Stimulated activated CD8-positive, alpha-beta memory T cell treated with anti-CD3 and anti-CD28 coated beads, Interleukin-12 subunit alpha, Interleukin-12 subunit beta, amount 100 ng/mL, for 4 hours (primary cell): ENCODE results near the gene IL18BP.

Experiments used
- DNase-seq: peaks from one replicate; pipeline ENCODE4 v3.0.0-alpha.2; 2020; ENCODE audit warnings: low read depth

The IL18BP gene

DNA sequence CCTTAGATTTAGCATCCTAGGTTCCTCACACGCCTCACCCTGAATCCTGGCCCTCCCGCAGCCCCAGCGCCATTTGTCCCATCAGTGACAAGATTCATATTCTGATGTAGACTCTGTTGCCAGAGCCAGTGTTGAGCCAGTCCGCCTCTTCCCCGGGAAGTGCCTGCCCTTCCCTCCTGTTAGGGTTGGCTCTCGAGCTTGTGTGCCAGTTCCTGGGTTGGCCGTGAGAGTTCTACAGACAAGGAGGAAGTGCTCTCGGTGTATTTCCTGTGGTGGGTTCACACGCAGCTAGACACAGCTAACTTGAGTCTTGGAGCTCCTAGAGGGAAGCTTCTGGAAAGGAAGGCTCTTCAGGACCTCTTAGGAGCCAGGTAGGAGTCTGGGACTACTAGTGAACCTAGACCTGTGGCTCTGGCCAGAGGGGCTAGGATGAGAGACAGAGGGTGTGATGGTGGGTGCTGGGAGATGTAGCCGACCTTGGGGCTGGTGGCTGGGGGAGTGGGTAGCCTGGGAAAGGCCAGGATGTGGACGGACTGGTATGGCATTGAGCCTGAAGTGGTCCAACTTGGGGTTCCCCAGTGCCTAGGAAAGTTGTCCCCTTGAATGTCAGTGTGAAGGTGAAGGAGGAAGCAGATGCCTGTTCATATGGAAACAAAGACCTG is at the start of gene IL18BP:
Gene IL18BP (plus strand): TSS at position 261 of the 662 bp plus-strand sequence. CDS start 1,076 bp downstream, outside the sequence.
- DNase-seq = no peak

GRCh38 chr11:71949034-71949433 is 49.7 kb upstream of the IL18BP start:
- DNase-seq = no peak

DNA sequence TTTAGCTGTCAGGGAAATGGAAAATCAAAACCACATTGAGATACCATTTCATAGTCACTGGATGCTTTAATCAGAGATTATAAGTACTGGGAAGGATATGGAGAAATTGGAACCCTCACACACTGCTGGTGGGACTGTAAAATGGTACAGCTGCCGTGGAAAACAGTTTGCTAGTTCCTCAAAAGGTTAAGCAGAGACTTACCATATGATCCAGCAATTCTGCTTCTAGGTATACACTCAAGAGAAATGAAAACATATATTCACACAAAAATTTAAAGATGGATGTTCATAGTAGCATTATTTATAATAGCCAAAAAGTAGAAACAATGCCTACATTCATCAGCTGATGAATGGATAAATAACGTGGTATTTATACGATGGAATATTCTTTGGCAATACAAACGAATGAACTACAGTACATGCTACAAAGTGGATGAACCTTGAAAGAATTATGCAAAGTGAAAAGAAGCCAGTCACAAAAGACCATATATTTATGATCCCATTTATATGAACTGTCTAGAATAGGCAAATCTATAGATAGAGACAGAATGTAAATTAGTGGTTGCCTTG is 46.9 kb upstream of the IL18BP start:
- DNase-seq = no peak

DNA sequence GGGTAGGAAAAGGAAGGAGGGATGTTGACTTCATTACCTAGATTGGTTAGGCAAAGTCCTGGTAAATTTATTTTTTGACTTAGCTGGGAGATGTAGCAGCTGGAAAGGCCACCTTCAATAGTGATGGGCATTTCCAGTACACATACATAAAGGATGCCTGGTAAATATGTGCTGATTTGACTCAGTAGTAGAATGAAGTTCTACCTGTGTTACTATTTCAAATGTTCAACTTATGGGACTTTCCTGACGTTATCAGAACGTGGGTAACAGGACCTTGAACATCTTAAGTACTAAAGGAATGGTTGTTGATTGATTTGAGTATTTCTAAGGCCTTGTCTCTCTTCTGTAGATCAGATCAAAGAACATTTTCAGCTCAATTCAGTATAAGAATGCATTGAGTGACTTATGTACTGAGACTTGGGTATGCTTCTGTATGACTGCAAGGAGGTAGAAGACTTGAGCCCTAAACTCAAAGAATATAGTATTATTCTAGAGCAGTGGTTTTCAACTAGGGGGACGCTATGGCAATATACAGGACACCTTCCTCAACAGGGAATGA is 42.7 kb upstream of the IL18BP start:
- no peak for DNase-seq

DNA sequence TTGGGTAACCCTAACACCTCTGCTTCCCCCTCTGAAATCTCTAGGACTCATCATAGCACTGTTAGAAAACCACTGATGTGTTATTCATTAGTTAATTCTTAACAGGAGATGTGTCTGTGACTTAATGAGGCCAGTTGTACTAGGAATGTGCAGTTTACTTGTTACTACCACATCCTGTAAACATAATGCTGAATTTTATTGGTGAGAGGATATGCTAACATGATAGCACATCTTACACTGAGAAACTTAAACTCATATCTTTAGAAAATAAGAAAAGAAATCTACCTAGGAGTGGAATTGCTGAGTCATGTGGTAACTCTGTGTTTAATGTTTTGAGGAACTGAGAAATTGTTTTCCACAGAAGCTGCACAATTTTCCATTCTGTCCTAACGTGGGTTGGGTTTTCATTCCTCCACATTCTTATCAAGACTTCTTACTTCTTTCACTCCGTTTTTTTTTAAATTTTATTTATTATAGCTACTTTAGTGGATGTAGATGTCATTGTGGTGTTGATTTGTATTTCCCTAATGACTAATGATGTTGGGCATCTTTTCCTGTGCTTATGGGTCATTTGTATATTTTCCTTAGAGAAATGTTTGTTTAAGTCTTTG is 36.2 kb upstream of the IL18BP start:
- DNase-seq = no peak

- no peak for DNase-seq
Measured at GRCh38 chr11:71963468-71963867, 35.2 kb upstream of the IL18BP start.

DNA sequence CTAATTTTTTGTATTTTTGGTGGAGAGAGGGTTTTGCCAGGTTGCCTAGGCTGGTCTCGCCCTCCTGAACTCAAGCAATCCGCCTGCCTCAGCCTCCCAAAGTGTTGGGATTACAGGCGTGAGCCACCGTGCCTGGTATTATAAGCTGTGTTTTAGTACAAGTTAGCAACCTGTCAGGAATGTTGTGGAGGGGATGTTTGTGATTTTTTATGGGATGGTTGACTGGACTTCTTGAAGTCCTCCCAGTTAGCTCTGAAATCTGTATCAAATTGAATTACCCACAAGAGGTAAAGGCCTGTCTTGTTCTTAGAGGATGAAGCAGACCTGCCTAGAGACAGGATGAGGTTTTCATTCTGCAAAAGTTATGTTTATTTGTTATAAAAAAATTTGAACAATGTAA is 34.1 kb upstream of the IL18BP start:
- no peak for DNase-seq

DNA sequence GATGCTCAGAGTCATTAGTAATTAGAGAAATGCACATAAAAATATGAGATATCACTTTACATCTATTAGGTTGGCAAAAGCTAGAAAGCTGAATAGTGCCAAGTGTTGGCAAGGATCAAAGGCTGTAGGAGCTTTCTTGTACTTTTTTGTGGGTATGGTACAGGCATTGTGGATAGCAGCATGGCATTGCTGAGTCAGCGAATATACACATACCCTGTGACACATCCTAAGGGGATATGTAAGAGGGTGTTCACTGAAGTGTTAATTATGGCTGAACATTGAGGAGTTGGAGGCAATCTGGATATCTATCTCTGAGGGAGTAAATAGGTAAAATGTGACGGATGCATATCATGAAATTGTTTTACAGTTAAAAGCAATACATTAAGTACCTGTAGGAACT is 27.0 kb upstream of the IL18BP start:
- DNase-seq = no peak

- no peak for DNase-seq
Measured at GRCh38 chr11:71976551-71976950, 22.2 kb upstream of the IL18BP start.

- DNase-seq = no peak
Measured at GRCh38 chr11:71977090-71977489, 21.6 kb upstream of the IL18BP start.

GRCh38 chr11:71977743-71978418 is 20.8 kb upstream of the IL18BP start:
- peak; percentile 12 for DNase-seq

DNA sequence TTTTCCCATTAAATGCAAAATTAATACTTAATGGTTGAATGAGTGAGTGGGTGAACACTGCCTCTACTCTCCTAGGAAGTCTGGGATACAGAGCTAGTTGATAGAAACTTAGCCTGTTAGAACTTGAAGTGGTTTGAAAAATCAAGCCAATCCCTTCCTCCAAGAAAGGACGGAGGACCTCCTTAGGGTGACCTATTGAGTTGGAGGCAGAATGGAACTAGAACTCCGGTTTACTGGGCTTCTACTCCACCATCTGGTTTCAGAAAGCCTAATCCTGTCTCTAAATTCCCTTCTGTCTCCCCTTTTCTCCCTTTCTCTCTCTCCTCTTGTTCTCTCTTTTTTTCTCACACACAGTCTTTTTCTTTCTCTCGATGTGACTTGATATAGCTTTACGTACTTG is 19.6 kb upstream of the IL18BP start:
- no peak for DNase-seq

- DNase-seq = no peak
Measured at GRCh38 chr11:71979602-71980001, 19.1 kb upstream of the IL18BP start.

GRCh38 chr11:71986131-71986530 is 12.6 kb upstream of the IL18BP start:
- no peak for DNase-seq

GRCh38 chr11:71987521-71987920 is 11.2 kb upstream of the IL18BP start:
- DNase-seq = no peak

DNA sequence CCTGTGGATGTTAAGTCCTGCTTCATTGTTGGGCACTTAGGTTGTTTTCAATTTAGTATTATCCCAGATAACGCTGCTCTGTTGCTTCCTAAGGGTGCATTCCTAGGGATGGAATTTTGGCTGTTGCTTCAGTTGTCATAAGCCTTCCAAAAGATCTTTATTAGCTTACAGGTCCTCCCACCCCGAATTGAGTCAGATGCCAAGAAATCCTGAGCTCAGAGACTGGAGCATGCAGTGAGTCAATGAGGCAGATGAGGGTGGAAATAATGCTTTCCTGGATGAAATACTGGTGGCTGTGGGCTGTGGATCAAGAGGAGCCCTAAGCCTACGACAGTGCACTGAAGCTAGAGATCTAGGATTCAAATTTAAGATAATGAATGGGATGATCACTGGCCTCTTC is 10.7 kb upstream of the IL18BP start:
- no peak for DNase-seq

- DNase-seq = no peak
Measured at GRCh38 chr11:71990701-71991100, 8.0 kb upstream of the IL18BP start.

DNA sequence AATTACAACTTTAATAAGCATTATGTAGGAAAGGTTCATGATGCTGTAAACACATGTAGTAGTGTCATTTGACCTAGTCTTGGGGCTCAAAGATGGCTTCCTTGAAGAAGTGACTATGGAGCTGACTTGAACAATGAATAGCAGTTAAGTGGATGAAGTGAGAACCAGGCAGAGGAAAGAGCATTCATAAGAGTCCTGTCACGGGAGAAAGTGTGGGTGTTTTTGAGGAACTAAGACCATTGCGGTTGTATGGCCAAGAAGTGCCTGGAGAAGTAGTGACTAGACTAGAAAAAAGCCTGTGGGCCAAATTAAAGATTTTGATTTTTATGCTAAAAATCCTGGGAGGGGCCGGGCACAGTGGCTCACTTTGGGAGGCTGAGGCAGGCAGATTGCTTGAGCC is 7.2 kb upstream of the IL18BP start:
- no peak for DNase-seq

DNA sequence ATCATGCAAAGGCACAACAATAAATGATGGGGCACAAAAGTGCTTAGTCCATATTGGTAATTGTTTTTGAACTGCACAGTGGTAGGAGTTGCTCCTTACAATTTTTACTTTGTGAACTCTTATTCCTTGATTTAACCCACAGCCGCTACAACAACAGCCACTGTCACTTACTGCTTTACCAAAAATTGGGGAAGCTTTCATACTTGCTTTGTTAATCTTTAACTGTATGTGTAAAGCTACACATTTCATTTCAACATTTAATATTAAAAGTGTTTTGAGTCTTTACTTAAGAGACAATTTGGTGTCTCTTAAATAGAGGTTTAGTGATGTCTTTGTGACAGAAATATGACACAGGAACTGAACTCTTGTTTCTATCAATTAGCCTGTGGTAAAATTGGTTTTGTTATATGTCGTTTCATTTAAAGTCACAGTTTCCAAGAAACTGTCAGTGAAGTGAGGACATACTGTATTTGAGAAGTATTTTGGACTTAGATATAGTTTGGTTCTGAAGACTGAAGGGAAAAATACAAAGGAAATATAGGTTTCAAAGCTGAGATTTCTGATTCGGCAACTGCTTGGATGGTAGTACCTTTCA is 6.5 kb upstream of the IL18BP start:
- no peak for DNase-seq

GRCh38 chr11:71994786-71995185 is 3.9 kb upstream of the IL18BP start:
- DNase-seq = no peak

DNA sequence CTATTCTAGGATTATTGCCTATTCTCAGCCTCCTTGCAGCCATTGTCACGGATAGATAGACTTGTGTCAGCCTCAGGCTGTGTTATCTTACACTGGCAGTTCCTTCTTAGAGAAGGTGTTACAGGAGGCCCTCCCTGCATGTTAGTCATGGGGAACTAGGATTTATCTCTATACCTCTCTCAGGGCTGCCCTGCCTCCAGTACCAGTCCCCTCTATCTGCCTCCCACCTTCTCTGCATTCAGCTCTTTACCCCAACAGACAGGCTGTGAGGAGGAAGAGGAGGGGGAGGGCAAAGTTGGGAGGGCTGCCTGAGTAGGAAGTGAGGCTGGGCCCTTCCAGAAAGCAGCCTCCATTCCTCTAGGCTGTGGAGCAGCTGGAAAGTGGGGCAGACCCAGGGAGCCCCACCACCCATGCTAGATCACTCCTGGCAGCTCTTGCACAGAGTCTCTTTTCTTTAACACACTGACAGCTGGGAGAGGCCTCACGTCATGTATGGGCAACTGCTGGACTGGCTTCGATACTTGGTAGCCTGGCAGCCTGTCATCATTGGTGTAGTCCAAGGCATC is 2.9 kb upstream of the IL18BP start:
- DNase-seq = no peak

- no peak for DNase-seq
Measured at GRCh38 chr11:71996517-71996916, 2.2 kb upstream of the IL18BP start.
